HG02763 (cell line): ENCODE data around the gene IL25.
"Not testable (repeated sequence)": the region's sequence is repeated elsewhere in the genome, so short reads cannot be mapped to it uniquely, and the experiment has no call there.

Source experiments
- ATAC-seq: cut with Tn5 transposase; IDR thresholded peaks from one replicate; pipeline ENCODE4 v1.9.1; 2021; ENCODE audit warnings: mild to moderate bottlenecking, moderate library complexity; ENCODE audit not compliant: unreplicated experiment

Gene IL25

DNA sequence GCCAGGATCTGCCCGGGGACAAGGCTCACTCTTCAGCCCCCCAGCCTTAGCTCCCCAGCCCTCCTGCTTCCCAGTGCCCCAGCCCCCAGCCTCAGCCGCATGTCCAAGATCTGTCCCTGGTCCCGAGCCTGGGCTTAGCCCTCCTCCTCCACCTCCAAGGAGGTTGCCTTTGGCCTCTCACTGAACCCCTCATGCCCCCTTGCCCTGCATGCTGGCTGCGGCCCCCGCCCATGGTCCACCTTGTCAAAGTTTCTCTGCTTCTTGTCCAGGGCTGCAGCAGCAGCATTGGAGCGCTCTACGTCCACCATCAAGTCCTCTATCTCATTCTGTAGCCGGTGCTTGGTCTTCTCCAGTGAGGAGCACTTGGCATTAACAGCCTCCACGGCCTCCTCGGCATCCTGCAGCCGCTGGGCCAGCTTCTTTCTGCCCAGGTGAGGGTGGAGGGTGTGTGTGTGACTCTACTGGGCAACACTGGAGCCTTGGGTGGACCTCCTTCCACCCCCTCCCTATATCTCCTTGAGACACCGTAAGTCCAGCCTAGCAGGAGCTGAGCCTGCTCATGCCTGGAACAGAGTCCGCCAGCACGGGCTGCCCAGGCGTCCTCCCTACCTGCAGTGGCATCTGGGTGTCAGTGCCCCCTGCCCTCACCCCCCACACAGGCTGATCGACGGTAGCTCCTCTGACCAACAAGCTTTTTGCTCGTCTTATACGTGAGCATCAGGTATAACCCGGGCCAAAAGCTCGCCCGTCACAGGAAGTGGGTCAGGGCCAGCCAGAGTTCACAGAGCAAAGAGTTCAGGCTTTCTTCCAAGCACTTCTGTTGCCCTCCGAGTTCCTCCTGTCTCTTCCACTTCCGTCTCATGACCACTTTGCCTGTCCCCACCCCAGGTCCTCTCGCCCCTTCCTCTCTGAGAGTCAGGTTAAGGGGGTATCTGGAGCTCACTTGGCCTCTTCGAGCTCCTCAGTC lies 15.6 kb downstream of the IL25 start:
- no peak for ATAC-seq

DNA sequence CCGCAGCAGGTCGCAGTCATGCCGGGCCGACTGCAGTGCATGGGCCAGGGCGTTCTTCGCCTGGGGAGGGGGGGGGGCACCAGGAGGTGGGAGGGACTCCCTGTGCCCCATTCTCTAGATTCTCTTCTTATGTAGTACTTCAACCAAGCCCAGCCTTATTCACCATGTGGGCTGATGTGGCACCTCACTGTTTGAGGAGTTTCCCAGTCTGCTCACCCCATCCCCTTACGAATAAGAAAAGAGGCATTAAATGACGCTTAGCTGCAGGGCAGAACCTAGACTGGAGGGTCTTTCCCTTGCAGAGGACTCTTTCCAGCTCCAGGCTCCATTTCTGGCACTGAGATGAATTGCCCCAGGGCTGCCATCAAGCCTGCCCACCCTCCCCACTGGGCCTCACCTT lies 16.4 kb downstream of the IL25 start:
- ATAC-seq = no peak

DNA sequence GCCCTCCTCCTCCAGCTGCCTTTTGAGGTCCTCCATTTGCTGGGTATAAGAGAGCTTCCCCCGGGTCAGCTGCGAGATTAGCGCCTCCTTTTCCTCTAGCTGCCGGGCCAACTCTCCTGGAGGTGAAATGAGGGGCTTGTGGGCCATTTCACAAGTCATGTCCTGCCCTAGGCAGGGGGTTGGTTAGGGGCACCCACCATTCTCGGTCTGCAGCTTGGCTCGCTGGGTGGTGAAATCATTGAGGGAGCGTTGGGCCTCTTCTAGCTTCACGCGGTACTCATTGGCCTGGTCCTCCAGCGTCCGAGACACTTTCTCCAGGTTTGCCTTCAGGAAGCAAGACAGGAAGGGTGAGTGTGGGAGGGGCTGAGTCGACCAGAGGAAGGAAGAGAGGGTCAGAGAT lies 16.8 kb downstream of the IL25 start:
- ATAC-seq = no peak

DNA sequence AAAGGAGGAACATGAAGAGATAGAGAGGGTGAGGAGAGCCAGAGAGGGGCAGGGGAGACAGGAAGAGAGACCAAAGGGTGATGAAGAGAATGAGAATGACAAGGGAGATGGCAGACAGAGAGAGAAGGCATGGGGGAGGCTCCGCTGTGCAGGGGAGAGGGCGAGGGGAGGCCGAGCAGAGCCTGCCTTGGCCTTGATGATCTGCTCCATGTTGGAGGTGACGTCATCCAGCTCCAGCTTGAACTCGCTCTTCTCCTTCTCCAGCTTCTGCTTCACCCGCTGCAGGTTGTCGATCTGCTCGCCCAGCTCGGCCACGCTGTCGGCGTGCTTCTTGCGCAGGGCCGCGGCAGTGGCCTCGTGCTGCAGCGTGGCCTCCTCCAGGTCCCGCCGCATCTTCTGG lies 17.3 kb downstream of the IL25 start:
- not testable (repeated sequence) for ATAC-seq

DNA sequence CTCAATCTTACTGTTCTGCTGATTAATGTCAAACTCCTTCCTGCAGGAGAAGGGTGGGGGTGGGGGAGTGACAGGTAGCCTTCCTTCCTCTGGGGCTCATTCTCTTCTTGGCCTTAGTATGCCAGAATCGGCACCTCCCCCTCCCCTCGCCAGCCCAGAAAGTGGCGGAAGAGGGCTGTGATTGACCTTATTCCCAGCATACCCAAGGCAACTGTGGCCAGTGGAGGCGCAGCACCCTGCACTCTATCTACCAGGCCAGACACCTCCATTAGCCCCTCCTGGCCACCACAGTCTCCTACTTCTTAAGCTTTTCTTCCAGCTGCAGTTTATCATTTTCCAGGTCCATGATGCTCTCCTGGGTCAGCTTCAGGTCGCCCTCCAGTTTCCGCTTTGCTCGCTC lies 20.0 kb downstream of the IL25 start:
- no peak for ATAC-seq

DNA sequence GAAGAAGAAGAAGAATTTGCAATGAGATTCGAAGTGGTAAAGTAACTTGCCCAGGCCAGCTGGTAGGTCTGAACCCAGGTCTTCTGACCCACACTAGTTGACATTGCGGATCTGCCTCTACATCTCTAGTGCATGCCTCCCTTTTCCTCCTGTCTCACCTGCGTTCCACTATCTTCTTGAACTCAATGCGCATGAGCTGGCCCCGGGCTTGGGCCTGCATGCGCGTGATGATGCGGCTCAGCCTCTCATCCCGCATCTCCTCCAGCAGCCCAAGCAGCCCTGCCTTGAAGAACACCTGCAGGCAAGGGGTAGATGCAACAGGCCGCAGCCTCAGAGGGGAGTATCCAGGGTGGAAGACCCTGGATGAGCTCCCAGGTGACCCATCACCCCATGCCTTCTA lies 23.5 kb downstream of the IL25 start:
- ATAC-seq = no peak

DNA sequence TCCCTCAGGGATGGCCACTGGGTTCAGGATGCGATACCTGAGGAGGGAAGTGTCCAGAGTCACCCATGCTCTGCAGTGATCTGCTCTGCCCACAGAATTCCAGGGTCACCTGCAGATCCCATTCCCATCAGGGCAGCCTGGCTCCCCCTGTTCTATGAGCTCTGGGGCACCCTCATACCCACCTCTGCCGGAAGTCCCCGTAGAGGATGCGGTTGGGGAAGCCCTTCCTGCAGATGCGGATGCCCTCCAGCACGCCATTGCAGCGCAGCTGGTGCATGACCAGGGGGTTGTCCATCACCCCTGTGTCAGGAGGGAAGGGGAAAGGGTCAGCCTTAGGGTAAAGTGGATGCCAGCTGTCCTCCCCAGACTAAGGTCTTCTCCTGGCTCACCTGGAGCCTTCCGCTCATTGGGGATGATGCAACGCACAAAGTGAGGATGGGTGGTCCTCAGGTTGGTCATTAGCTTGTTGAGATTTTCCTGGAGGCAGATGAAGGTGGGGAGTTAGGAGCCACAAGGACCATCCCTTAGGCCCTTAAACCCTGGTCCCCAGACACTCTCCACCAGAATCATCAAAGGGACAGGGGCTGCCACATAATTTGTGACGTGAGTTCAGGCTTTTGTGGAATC lies 24.3 kb downstream of the IL25 start:
- no peak for ATAC-seq

DNA sequence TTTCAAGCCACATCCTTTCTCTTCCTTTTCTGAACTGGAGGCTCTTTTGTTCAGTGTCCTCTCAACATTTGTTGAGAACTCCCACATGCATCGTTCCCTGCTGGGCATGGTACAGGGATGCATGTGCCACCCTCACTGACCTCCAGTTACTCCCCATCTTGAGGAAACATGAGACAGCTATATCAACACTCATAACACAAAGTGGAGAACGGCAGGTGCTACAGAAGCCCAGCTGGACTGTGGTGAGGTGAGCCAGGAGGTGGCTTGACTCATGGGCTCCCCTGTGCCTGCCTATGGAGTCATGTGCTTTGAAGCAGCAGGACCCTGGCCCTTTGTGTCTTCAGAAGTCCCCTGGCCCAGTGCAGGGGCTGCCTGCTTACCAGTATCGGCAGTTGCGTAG lies 25.7 kb downstream of the IL25 start:
- no peak for ATAC-seq

DNA sequence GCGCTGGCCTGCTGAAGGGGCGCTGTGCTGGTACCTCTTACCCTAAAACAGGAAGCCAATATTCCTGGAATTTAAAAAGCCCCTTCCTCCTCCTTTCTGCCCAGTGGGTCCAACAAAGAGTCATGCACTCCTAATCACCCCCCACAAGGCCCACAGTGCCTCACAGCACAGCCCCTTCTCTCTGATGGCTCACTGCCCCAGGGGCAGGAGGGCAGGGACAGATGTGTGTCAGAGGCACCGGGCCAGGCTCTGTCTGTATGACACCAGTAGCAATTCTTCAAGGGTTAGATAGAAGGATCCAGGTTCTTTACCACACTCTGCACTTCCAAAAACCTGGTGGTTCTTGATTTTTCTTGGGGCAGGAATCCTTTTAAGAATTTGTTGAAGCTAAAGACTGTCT lies 26.5 kb downstream of the IL25 start:
- ATAC-seq = no peak

DNA sequence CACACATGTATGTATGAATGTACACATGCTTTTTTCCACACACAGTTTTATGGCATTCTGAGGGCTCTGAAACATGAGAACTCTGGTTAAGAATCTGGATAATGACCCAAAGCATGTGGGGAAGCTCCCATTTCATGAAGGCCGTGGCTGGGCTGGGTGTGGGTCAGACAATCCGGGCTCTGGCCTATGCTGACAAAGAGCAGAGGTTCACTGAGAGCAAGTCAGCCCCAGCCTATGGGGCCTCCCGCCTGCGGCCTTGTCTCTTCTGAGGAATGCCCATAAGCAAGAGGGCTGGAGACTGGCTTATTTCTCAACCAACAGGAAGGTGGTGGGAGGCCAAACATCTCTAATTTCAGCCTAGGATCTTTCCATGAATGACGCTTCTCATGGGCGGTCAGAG lies 27.0 kb downstream of the IL25 start:
- no peak for ATAC-seq

DNA sequence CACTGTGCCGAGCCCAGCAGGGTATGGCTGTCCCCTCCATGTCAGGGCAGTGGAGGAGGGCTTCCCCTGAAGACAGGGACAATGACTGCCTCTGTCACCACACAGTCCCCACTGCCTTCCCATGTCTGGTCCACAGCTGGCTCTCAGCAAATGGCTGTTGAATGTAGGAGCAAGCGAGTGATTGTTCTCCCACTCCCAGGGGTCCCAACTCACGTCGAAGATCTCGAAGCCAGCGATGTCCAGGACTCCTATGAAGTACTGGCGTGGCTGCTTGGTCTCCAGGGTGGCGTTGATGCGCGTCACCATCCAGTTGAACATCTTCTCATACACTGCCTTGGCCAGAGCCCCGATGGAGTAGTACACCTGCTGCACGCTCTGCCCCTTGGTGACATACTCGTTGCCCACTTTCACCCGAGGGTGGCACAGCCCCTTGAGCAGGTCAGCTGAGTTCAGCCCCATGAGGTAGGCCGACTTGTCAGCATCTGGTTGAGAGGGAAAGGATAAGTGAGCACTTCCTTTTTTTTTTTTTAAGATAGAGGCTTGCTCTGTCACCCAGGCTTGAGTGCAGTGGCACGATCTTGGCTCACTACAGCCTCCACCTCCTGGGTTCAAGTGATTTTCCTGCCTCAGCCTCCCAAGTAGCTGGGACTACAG lies 28.0 kb downstream of the IL25 start:
- ATAC-seq = not testable (repeated sequence)

DNA sequence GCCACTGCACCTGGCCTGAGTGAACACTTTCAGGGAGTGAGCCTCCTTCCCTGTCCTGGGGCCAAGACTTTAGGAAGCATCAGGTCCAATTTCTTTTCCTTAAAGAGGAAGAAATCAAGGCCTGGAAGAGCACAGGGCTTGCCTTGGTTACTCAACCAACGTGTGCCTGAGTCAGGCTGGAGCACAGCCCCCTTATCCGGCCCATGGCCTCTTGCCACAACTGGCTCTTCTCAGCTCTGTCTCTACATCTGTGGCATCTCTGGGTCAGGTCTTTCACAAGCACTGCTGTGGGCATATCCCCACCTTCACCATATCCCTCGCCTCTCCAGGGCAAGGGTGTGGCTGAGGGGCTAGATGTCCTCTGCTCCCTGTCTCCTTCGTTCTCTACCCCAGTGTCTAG lies 28.7 kb downstream of the IL25 start:
- no peak for ATAC-seq

DNA sequence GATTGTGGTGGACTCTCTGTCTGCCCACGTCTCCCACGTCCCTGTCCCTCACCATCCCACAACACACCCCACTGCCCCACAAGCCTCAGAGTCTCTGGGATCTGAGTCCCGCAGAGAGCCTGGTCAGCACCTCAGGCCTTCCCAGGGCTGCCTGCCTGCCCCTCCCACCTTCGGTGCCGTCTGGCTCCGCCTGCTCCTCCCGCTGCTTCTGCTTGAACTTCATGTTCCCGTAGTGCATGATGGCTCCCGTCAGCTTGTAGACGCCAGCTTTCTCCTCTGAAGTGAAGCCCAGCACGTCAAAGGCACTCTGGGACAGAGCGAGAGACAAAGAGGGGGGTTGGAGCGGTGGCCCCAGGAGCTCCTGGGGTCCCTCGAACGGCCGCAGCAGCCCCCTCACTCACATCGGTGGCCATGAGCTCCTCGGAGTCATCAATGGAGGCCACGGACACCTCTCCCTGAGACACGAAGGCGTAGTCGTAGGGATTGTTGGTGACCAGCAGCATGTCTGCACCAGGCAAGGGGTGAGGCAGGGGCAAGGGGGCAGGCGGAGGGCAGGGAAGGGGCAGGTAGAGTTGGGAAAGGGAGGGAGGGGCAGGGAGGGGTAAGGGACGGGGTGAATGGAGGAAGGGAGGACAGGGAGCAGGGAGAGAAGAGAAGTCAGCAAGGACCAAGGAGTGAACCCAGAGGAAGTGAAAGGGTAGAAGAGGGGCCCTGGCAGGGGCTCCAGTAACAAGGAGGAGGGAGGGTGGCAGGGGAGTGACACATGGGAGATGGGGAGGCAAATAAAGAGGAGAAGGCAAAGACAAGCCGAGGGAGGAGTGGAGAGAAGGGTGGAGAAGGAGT lies 29.9 kb downstream of the IL25 start:
- ATAC-seq = no peak

DNA sequence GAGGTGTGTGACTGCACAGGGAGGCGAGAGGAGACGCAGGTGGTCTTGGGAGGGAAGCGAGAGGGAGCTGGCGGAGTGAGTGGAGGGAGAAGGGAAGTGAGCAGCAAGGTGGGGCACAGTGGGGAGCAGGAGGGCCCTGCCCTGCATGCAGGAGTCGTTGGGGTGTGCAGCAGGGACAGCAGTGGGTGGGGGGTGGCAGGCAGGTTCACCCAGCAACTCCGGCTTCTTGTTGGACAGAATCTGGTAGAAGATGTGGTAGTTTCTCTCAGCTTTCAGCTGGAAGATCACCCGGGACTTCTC lies 30.5 kb downstream of the IL25 start:
- ATAC-seq = no peak

DNA sequence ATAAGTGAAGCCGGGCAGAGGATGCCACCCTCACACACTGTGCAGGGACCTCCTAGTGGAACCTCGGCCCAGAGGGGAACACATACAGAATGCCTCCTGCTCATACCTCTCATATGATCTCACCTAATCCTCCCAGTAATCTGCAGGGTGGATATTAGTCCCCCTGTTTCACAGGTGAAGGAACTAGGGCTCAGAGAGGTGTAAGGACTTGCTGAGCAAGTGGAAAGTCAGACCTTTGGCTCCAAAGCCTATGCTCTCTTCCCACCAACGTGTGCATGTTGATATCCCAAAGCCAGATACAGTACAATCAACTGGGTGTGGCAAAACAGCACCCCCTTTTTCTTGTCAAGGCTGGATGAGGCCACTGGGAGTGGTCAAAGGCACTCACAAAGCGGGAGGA lies 31.3 kb downstream of the IL25 start:
- no peak for ATAC-seq

DNA sequence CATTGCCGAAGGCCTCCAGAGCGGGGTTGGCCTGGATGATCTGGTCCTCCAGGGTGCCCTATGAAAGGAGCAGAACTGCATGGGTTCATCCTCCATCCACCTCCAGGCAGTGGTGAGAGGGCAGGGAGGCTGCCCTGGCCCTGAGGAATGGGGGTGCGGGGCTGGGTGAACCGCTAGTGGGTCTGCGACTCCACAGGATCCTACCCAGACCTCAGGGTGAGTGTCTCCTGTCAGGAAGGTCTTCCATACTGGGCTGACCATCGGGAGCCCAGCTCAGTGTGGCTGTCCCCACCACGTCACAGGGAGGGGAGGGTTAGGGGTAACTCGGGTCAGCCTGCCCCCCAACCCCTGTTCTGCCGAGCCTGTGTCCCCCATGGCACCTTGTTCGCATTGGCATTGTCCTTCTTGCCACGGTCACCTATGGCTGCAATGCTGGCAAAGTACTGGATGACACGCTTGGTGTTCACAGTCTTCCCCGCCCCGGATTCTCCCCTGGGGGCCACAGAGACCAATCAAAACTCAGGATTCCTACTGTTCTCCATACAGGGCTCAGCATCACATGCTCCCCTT lies 31.8 kb downstream of the IL25 start:
- ATAC-seq = no peak

DNA sequence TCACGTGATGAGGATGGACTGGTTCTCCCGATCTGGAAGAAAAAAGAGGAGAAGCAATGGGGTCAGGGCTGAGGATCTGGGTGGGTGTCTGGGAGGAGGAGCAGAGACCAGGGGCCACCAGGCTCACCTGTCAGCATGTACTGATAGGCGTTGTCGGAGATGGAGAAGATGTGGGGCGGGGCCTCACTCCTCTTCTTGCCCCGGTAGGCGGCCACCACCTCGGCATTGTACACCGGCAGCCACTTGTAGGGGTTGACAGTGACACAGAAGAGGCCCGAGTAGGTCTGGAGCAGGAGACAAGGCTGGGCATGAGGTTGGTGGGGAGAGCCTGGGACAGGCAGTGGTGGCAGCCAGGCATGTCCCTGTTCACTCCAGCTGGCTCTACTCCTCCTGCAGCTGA lies 32.5 kb downstream of the IL25 start:
- no peak for ATAC-seq

DNA sequence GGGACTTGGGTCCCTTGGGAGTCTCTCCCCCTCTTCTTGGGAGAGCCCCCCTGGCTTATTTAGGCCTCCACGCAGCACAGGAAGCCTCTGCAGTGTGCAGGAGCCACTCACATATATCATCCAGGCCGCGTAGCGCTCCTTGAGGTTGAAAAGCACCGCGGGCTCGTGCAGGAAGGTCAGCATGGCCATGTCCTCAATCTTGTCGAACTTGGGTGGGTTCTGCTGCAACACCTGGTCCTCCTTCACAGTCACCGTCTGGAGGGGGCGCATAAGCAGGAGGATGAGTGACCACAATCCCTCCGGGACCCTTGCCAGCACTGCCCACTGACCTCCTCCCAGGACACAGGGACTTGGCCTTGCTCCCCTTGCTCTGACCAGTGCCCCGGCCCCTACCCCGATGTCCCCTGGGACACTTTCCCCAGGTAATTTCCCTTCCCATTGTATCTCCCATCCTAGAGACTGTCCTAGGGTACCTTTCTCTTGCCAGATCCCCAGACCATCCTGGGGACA lies 33.0 kb downstream of the IL25 start:
- no peak for ATAC-seq

DNA sequence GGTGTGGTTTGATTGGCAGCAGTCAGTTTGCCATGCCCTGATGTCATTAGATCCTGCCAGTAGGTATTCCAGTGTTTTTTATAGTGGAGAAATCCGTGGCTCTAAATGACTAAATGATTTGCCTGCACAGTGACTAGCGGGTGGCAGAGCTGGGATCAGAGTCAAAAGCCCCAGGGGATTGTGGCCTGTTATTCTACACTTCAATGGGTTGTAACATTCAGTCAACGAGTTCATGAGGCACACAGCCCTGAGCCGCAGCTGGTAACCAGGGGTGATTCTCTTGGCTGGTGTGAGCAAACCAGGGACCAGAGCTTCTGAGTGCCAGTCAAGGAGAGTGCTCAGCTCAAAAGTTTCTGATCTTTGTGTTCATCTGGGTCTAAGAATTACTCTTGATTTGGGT lies 33.6 kb downstream of the IL25 start:
- no peak for ATAC-seq

DNA sequence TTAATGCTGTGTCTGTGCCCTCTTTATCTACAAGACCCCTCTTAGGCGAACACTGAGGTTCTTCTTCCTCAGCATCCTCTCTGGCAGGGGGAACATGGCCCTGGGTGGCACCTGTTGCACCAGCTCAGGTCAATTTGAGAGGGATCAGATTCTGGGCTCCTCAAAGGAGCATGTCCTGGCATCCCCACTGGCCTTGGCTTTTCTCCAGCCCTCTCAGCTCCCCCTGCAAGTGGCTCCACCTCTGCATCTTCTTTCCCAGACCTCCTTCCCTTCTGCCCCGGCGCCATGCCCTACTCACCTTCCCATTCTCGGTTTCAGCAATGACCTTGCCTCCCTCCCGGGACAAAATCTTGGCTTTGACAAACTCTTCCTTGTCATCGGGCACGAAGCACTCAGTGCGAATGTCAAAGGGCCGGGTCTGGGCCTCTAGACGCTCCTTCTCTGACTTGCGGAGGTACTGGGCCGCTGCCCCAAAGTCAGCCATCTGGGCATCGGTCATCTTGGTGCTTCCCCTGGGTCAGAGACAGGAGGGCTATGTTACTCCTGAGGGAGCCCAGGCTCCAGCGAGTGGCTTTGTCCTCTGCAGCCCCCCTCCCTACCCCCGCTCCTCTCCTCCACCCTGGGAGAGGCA lies 34.2 kb downstream of the IL25 start:
- no peak for ATAC-seq
